ENCODE measurements around the gene SUN5. TPM values are rescaled to one million over a fixed set of nuclear protein-coding genes. Genes with fewer than 3 reads are reported as not detected.

The SUN5 gene
- total and polyA plus RNA-seq, 2 donors (not counting 3 experiments of a cell fraction or from before 2014, with no cell fraction given): not detected

GRCh38 chr20:33017542-33017941, 13.3 kb upstream of the SUN5 start:
- no peak for FAIRE-seq

More at GRCh38 chr20:33017542-33017941, 13.3 kb upstream of the SUN5 start:
- dilution Hi-C loops (cut with MboI; ENCODE audit: extremely low pct_ligation_motif_present, low sequenced_read_pairs) (no loop called here), intact Hi-C loops (cut with micrococcal nuclease) (no loop called here)
- Histone ChIP-seq H3K9me1 (replicated peaks; ENCODE audit: control insufficient read depth, extremely low read depth, insufficient read depth, low read length) (no peaks in the 10 kb centered on the region), H3K79me2 (ENCODE audit: control insufficient read depth, insufficient read depth, low read length) (no peaks in the 10 kb centered on the region), H4K20me1 (replicated peaks; ENCODE audit: control insufficient read depth, extremely low read depth, insufficient read depth, low read length) (no peaks in the 10 kb centered on the region), H3K4me1 (ENCODE audit: control insufficient read depth, extremely low read depth, insufficient read depth, low read length) (no peaks in the 10 kb centered on the region), H3K36me3 (ENCODE audit: control insufficient read depth in 2 of 2, extremely low read depth in 1 of 2, insufficient read depth in 2 of 2, low read length in 2 of 2) (no peaks in the 10 kb centered on the region), H3K4me2 (ENCODE audit: insufficient read depth, low read length) (no peak overlapping the region), H2AFZ (ENCODE audit: low read depth, low read length) (no peak overlapping the region), H3K27ac (ENCODE audit: insufficient read depth, low read depth, low read length) (no peak overlapping the region), H3K27me3 (ENCODE audit: control insufficient read depth in 2 of 2, insufficient read depth in 2 of 2, low read length in 2 of 2) (no peaks in the 10 kb centered on the region), H3K4me3 (replicated peaks in 1 of 3; ENCODE audit: insufficient read depth in 1 of 3, low read depth in 1 of 3, low read length in 3 of 3) (no peak overlapping the region), H3K9ac (replicated peaks; ENCODE audit: extremely low read depth, insufficient read depth, low read length) (no peak overlapping the region), H3K9me3 (replicated peaks; ENCODE audit: control insufficient read depth, insufficient read depth, low read length) (no peaks in the 10 kb centered on the region)
- POLR2A ChIA-PET: no interaction called here
- DNase-seq (ENCODE audit: low read depth, low spot score): no peak
- CTCF ChIA-PET: interaction anchor here (0.7 to 1.0 kb wide), 2 partner anchors 11 to 19 kb away, joined by 3 to 4 read pairs; no protein-coding TSS in a partner anchor
- BruUV-seq (replicated peaks): no TSS peak
- TF ChIP-seq JUN (IDR thresholded peaks at IDR 0.05; ENCODE audit: borderline replicate concordance, insufficient read depth, insufficient read length, low read depth): no peak
- no peak for TF ChIP-seq MYC (IDR thresholded peaks at IDR 0.05; ENCODE audit: low read depth, low read length)
- no peak for TF ChIP-seq EZH2 (IDR thresholded peaks at IDR 0.05; ENCODE audit: borderline replicate concordance, low read depth, low read length, severe bottlenecking)
- no peak for TF ChIP-seq POLR2AphosphoS5 (IDR thresholded peaks at IDR 0.05; ENCODE audit: insufficient read depth, low read depth, low read length)
- no peak for TF ChIP-seq CTCF (IDR thresholded peaks at IDR 0.05; ENCODE audit: extremely low read depth in 1 of 2, insufficient read depth in 1 of 2, low read depth in 1 of 2, low read length in 2 of 2)
- no peak for TF ChIP-seq POLR2A (IDR thresholded peaks at IDR 0.05; ENCODE audit: low read depth, low read length)
- no peak for TF ChIP-seq FOS (IDR thresholded peaks at IDR 0.05; ENCODE audit: borderline replicate concordance, insufficient read depth, low read length)
- TF ChIP-seq GATA2 (IDR thresholded peaks at IDR 0.05; ENCODE audit: insufficient read depth, insufficient read length, low read depth, low read length): no peak
- no peak for TF ChIP-seq MAX (IDR thresholded peaks at IDR 0.05; ENCODE audit: insufficient read depth, insufficient read length)
